ENCODE results near the gene SLC25A29.

GRCh38 chr14:100322138-100322957, 16.1 kb upstream of the SLC25A29 start:
- TF ChIP-seq GATA3 (IDR thresholded peaks at IDR 0.05; ENCODE audit: low read depth, low read length) (no peak), GATA2 (IDR thresholded peaks at IDR 0.05; ENCODE audit: low read depth, low read length) (no peak)
